A549 (cell line): ENCODE data around the gene PITX1. TPM values are rescaled to one million over a fixed set of nuclear protein-coding genes. Genes with fewer than 3 reads are reported as not detected.

ENCODE experiments used
- ATAC-seq, 2 experiments: fragments of 200-7000 bp in 1 of 2; fragments of >200 bp in 1 of 2; cut with Nextera tagmentation in 1 of 2; cut with Tn5 transposase in 1 of 2; 3 replicates each; pipeline versions ENCODE4 v1.8.0 to v1.9.1; 2018 to 2020; ENCODE audit warnings: mild to moderate bottlenecking in 1 of 2, moderate library complexity in 1 of 2
- CTCF ChIA-PET: fragments of 300-600 bp; sonication (Branson Sonifier 250); formaldehyde crosslinking; extraction: SDS; loops from one replicate; lab custom pipeline; 2021; ENCODE audit warnings: antibody characterized with exemption, inconsistent platforms; lab: Yijun Ruan, JAX
- POLR2A ChIA-PET: fragments of 350-600 bp; formaldehyde crosslinking; extraction: SDS; loops from one replicate; lab custom pipeline; 2021; ENCODE audit warnings: antibody characterized with exemption, inconsistent platforms; lab: Yijun Ruan, JAX
- DNase-seq, 2 experiments: peaks; one replicate each; pipeline versions ENCODE4 v3.0.0 to v3.0.0-alpha.2; 2011 to 2016; ENCODE audit warnings: low read depth in 1 of 2, low spot score in 1 of 2
- FAIRE-seq: peaks from 2 replicates; lab custom pipeline; 2011; peaks lifted over from hg19 to GRCh38; lab: Jason Lieb, UNC
- H3K27ac ChIP-seq, 2 experiments: fragments of >200 bp; sonication (Bioruptor Twin); formaldehyde crosslinking; 3 replicates each; pipeline ENCODE4 v1.5.1; 2016 to 2017
- H3K4me1 ChIP-seq: fragments of >200 bp; sonication (Bioruptor Twin); formaldehyde crosslinking; 3 replicates; pipeline ENCODE4 v1.6.1; 2016
- H3K4me2 ChIP-seq: fragments of >200 bp; sonication (Bioruptor Twin); formaldehyde crosslinking; 3 replicates; pipeline ENCODE4 v1.6.1; 2016
- H3K4me3 ChIP-seq: fragments of >200 bp; sonication (Bioruptor Twin); formaldehyde crosslinking; 3 replicates; pipeline ENCODE4 v1.5.1; 2016
- H3K9me3 ChIP-seq: fragments of >200 bp; sonication (Bioruptor Twin); formaldehyde crosslinking; 3 replicates; pipeline ENCODE4 v1.6.1; 2016
- CBX8 ChIP-seq: fragments of 200-600 bp; sonication (generic); IDR thresholded peaks from 2 replicates; pipeline ENCODE4 v1.6.1; 2016
- CEBPB ChIP-seq, 2 experiments: fragments of >200 bp in 1 of 2; sonication (Bioruptor Twin) in 1 of 2; formaldehyde crosslinking in 1 of 2; IDR thresholded peaks; 2 replicates each; pipeline ENCODE4 v1.6.1; 2012 to 2016
- EHMT2 ChIP-seq: fragments of 200-600 bp; sonication (generic); IDR thresholded peaks from 2 replicates; pipeline ENCODE4 v1.6.1; 2016; ENCODE audit warnings: antibody characterized with exemption, low read depth, mild to moderate bottlenecking, moderate library complexity
- FOXS1 ChIP-seq: fragments of 250-450 bp; sonication (Bioruptor Pico); IDR thresholded peaks from 2 replicates; pipeline ENCODE4 v1.5.0; 2020; ENCODE audit warnings: mild to moderate bottlenecking, moderate library complexity
- HDAC2 ChIP-seq: fragments of 200-600 bp; sonication (generic); IDR thresholded peaks from 2 replicates; pipeline ENCODE4 v1.6.1; 2016
- JUNB ChIP-seq: fragments of >200 bp; sonication (Bioruptor Twin); formaldehyde crosslinking; IDR thresholded peaks from 2 replicates; pipeline ENCODE4 v1.6.1; 2016
- PHF8 ChIP-seq: fragments of 200-600 bp; sonication (generic); IDR thresholded peaks from 2 replicates; pipeline ENCODE4 v1.6.1; 2016; ENCODE audit warnings: low read depth, mild to moderate bottlenecking, antibody characterized with exemption, moderate library complexity, borderline replicate concordance
- POLR2A ChIP-seq: IDR thresholded peaks from 2 replicates; pipeline ENCODE4 v1.6.1; 2012; ENCODE audit warnings: mild to moderate bottlenecking, low read length
- RAD21 ChIP-seq, 2 experiments: fragments of >200 bp in 1 of 2; sonication (Bioruptor Twin) in 1 of 2; formaldehyde crosslinking in 1 of 2; IDR thresholded peaks in 1 of 2; conservative IDR thresholded peaks in 1 of 2; 2 replicates in 1 of 2; 3 replicates in 1 of 2; pipeline ENCODE4 v1.6.1; 2012 to 2018; ENCODE audit warnings: inconsistent platforms in 1 of 2
- RFX5 ChIP-seq: fragments of 450-650 bp; IDR thresholded peaks from 2 replicates; pipeline ENCODE4 v1.7.1; 2014; ENCODE audit warnings: antibody characterized with exemption, mild to moderate bottlenecking, moderate library complexity
- RNF2 ChIP-seq: fragments of 200-600 bp; sonication (generic); IDR thresholded peaks from 2 replicates; pipeline ENCODE4 v1.6.1; 2016; ENCODE audit warnings: low read depth, mild to moderate bottlenecking, antibody characterized with exemption, moderate library complexity, borderline replicate concordance
- ZNF302 ChIP-seq: fragments of 250-450 bp; sonication (Bioruptor Pico); IDR thresholded peaks from 2 replicates; pipeline ENCODE4 v1.9.0; 2021; ENCODE audit warnings: inconsistent platforms, mild to moderate bottlenecking, moderate library complexity
- WGBS: methylation state at CpG from one replicate; pipeline ENCODE4 v1.1.6; 2017; ENCODE audit errors: missing lambda C conversion rate; 5-methylcytosine and 5-hydroxymethylcytosine counted together
- polyA plus RNA-seq, 4 experiments: library from polyadenylated mRNA; depleted of rRNA in 3 of 4; stranded (reverse); fragments of >200 nt; fragmentation: RNase III in 1 of 4; extraction: RNeasy Plus Mini Kit Qiagen cat#74134 plus additional on column Dnase treatment in 1 of 4; gene quantifications; 2 replicates in 3 of 4; 3 replicates in 1 of 4; pipeline ENCODE4 v1.2.3, GENCODE V29; 2011 to 2017
- TF ChIP-seq, protein P1 (sequence below): IDR thresholded peaks from 2 replicates; pipeline ENCODE4 v1.6.1; 2012; ENCODE audit warnings: low read depth, borderline replicate concordance
- TF ChIP-seq, protein P2 (sequence below): fragments of 250-450 bp; sonication (Bioruptor Pico); IDR thresholded peaks from 2 replicates; pipeline ENCODE4 v1.5.0; 2021; ENCODE audit warnings: mild to moderate bottlenecking, moderate library complexity, borderline replicate concordance
- TF ChIP-seq, protein P3 (sequence below): IDR thresholded peaks from 2 replicates; pipeline ENCODE4 v1.6.1; 2012
- TF ChIP-seq, protein P4 (sequence below): fragments of 150-350 bp; IDR thresholded peaks from 2 replicates; pipeline ENCODE4 v1.6.1; 2014; ENCODE audit warnings: low read depth, mild to moderate bottlenecking, low read length
- TF ChIP-seq, protein P5 (sequence below): fragments of 250-450 bp; sonication (Bioruptor Pico); IDR thresholded peaks from 2 replicates; pipeline ENCODE4 v1.5.0; 2020; ENCODE audit warnings: low read depth, mild to moderate bottlenecking, moderate library complexity

The PITX1 gene
- polyA plus RNA-seq, 2 of the 4 experiments (the other 2 are of a cell fraction): 11.1 to 16.7 TPM

DNA sequence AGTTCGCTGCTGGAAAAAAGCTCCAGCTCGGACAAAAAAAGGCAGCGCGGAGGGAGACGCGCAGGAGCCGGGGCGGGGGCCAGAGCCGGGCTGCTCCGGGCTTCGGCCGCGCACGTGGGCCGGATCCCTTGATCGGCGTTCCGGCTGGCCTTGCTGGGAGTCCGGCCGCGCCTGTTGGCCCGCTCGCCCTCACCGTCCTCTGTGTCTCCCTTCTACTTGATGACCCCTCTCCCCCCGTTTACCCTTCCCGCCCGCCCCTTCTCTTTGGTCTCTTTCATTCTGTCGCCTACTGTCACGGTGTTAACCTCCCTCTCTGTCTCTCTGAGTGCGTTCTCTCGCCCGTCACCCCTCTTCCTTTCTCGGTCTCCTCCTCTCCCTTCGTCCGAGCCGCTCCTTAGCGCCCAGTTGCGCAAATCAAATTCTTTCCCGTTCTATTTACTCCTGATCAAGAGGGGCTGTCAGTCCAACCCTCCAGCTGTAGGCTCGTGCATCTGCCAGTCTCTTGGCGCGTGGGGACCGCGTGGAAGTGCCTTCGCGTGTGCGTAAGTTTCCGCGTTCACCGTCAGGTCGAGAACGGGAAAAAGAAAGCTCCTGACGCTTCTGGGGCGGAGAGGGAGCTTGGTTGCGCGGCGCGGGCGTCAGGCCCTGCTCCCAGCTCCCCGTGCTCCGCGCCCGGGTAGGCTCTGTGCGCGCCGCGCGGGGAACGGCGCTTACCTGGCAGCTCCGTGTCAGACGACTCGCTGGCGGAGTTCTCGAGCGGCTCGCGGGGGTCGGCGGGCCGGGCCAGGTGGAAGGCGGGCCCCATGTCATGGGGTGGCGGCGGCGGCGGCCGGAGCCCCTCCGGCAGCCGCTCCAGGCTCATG, 798 bp downstream of the PITX1 start:
- peak overlapping the region; percentile 89 to 96 for H3K27ac ChIP-seq
- peaks cover 13% of the 10 kb centered on the region for H3K4me1 ChIP-seq
- TF ChIP-seq, protein P1, sequence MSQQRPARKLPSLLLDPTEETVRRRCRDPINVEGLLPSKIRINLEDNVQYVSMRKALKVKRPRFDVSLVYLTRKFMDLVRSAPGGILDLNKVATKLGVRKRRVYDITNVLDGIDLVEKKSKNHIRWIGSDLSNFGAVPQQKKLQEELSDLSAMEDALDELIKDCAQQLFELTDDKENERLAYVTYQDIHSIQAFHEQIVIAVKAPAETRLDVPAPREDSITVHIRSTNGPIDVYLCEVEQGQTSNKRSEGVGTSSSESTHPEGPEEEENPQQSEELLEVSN: peak; percentile 21
- TF ChIP-seq, protein P2, sequence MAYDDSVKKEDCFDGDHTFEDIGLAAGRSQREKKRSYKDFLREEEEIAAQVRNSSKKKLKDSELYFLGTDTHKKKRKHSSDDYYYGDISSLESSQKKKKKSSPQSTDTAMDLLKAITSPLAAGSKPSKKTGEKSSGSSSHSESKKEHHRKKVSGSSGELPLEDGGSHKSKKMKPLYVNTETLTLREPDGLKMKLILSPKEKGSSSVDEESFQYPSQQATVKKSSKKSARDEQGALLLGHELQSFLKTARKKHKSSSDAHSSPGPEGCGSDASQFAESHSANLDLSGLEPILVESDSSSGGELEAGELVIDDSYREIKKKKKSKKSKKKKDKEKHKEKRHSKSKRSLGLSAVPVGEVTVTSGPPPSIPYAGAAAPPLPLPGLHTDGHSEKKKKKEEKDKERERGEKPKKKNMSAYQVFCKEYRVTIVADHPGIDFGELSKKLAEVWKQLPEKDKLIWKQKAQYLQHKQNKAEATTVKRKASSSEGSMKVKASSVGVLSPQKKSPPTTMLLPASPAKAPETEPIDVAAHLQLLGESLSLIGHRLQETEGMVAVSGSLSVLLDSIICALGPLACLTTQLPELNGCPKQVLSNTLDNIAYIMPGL (CRISPR knock-in tag): no peak
- TF ChIP-seq EHMT2 (no peak), HDAC2 (peak; percentile 74; the same call in 1 of the 2 replicates), POLR2A (peak; percentile 30), RAD21 (conservative IDR thresholded peaks at IDR 0.05 in 1 of 2, IDR thresholded peaks at IDR 0.05 in 1 of 2) (0 out of 5 replicates have a peak, but pooled peaks of 1 of the 2 experiments have one; percentile 14), CEBPB (IDR thresholded peaks at IDR 0.05) (peak; percentile 7 to 68; a peak in 2 of 4 replicates)
- TF ChIP-seq, protein P3, sequence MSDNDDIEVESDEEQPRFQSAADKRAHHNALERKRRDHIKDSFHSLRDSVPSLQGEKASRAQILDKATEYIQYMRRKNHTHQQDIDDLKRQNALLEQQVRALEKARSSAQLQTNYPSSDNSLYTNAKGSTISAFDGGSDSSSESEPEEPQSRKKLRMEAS: peak; percentile 83; the same call in 1 of the 2 replicates
- POLR2A ChIA-PET: interaction anchor here (0.6 to 1.3 kb wide), 3 partner anchors 8 to 215 kb away, joined by 3 to 4 read pairs (median 3); no protein-coding TSS in a partner anchor
- CTCF ChIA-PET: interaction anchor here (0.9 to 2.0 kb wide), 7 partner anchors 9 to 317 kb away, joined by 3 to 7 read pairs (median 3); no protein-coding TSS in a partner anchor
- H3K9me3 ChIP-seq: no peaks in the 10 kb centered on the region
- WGBS: 1% methylated on average over 49 of the region's 89 CpGs
- ATAC-seq: peak; percentile 42 to 55
- H3K4me3 ChIP-seq: peak overlapping the region; percentile 65
- FAIRE-seq: no peak
- H3K4me2 ChIP-seq: peak overlapping the region; percentile 73
- peak; percentile 32 to 62 for DNase-seq

DNA sequence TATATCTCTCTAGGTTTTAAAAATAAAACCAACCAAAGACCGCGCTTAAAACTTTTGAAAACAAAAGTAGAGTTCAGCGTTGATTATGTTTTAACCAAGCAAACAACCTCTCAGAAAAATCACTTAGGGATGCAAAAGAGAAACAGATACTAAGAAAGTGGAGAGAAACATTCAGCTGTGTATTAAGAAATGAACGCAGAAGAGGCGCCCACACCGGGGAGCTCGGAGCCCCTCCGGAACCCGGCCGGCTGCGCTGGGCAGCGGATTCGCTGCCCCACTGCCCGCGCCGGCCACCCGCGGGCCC, 1.4 kb downstream of the PITX1 start:
- H3K9me3 ChIP-seq: no peaks in the 10 kb centered on the region
- POLR2A ChIA-PET: interaction anchor here (0.6 kb wide), 1 partner anchor 216 kb away, joined by 3 read pairs; no protein-coding TSS in a partner anchor
- TF ChIP-seq RNF2: peak; percentile 84; the same call in 1 of the 2 replicates
- TF ChIP-seq FOXS1 (CRISPR knock-in tag): no peak
- 0 out of 2 replicates have a peak, but pooled peaks have one; percentile 36 for TF ChIP-seq HDAC2
- TF ChIP-seq, protein P4, sequence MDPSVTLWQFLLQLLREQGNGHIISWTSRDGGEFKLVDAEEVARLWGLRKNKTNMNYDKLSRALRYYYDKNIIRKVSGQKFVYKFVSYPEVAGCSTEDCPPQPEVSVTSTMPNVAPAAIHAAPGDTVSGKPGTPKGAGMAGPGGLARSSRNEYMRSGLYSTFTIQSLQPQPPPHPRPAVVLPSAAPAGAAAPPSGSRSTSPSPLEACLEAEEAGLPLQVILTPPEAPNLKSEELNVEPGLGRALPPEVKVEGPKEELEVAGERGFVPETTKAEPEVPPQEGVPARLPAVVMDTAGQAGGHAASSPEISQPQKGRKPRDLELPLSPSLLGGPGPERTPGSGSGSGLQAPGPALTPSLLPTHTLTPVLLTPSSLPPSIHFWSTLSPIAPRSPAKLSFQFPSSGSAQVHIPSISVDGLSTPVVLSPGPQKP: no peak
- no peak for TF ChIP-seq ZNF302 (CRISPR knock-in tag)
- TF ChIP-seq PHF8: 0 out of 2 replicates have a peak, but pooled peaks have one; percentile 32
- TF ChIP-seq RFX5: no peak
- no peak for TF ChIP-seq CBX8
- no peak for TF ChIP-seq JUNB
- TF ChIP-seq, protein P5, sequence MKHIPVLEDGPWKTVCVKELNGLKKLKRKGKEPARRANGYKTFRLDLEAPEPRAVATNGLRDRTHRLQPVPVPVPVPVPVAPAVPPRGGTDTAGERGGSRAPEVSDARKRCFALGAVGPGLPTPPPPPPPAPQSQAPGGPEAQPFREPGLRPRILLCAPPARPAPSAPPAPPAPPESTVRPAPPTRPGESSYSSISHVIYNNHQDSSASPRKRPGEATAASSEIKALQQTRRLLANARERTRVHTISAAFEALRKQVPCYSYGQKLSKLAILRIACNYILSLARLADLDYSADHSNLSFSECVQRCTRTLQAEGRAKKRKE (CRISPR knock-in tag): no peak
- TF ChIP-seq, all 56 proteins: peak for 3
- Histone ChIP-seq H3K4me1 (peaks cover 13% of the 10 kb centered on the region), H3K4me3 (peak overlapping the region; percentile 65), H3K4me2 (peak overlapping the region; percentile 73), H3K27ac (peak overlapping the region; percentile 89 to 96)
- no peak for DNase-seq
- CTCF ChIA-PET: interaction anchor here (1.2 to 2.1 kb wide), 6 partner anchors 8 to 318 kb away, joined by 3 to 6 read pairs (median 3); no protein-coding TSS in a partner anchor
- peak; percentile 0 to 13; a peak in 3 of 6 replicates for ATAC-seq
- WGBS: 2% methylated on average over 18 of the region's 18 CpGs
- FAIRE-seq: no peak
